GM19455 (cell line): ENCODE measurements around the gene RPL19.
"Not testable (repeated sequence)": the region's sequence is repeated elsewhere in the genome, so short reads cannot be mapped to it uniquely, and the experiment has no call there.

Experiments
- ATAC-seq: cut with Tn5 transposase; IDR thresholded peaks from one replicate; pipeline ENCODE4 v1.9.1; 2021; ENCODE audit not compliant: unreplicated experiment

RPL19 gene

GRCh38 chr17:39200070-39200879, at the start of gene RPL19:
Gene RPL19, plus strand, starts transcription at chr17:39200283. Its CDS starts 62 bp downstream, at chr17:39200345.
- peak; percentile 53 for ATAC-seq

GRCh38 chr17:39150795-39151149, 49.3 kb upstream of the RPL19 start:
- no peak for ATAC-seq

GRCh38 chr17:39151150-39151942, 48.7 kb upstream of the RPL19 start, which contains the start of gene PLXDC1:
Gene PLXDC1, minus strand, starts transcription at chr17:39151637. Its CDS starts 200 bp downstream, at chr17:39151437.
- ATAC-seq, result no peak

DNA sequence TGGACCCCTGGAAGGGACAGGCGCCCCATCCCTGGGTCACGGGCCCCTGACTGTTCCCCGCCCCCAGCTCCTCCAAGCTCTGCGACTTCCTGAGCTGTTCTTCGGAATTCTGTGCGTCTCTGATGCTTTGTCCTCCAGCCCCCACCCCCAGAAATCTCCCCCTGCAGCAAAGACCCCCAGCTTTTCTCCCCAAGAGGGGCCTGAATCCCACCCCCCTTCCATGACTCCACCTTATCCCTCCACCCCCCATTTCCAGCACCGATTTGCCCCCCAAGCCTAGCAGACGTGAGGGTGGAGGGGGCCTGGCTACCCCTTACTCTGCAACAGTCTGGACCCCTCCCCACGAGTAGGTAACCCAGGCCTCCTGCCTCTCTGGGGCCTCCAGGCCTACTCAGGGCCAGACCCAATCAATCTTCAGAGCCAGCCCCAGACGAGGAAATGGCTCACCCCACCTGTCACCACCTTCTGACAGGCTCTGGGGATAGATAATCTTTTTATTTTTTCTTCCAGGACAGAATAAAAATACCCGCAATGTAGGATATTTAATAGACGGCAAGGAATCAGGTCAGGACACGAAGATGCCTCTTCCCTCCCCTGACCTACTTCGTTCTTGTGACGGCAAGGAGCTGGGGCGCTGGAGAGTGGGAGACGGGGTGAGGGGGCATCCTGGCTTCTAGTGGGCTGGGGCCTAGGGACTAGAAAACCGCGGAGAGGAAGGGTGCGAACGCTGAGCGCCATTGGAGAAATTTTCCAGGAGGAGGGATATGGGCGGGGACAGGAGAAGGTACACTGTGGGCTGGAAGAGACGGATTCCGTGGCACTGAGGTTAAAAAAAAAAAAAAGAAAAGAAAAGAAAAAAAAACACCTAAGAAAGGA, 47.9 kb upstream of the RPL19 start:
- no peak for ATAC-seq

DNA sequence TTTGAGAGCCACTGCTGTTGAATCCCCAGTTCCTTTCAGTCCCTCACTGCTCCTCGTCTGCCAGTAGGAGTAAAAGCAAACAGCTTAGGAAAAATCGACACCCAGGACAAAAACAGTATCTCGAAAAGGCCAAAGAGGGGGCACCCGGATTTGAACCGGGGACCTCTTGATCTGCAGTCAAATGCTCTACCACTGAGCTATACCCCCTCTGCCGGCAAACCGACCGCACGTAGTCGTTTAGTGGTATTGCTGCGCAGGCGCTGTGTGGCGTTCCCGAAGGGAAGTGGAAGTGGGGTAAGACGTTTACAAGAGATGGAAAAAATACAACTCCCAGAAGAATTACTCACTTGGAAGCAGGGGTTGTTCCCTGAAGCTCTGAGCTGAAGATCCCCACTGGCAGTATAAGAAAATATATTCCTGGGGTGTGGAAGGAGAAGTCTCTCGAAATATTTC, 46.5 kb upstream of the RPL19 start:
- peak; percentile 40 for ATAC-seq

- no peak for ATAC-seq
Measured at GRCh38 chr17:39155654-39156053, 44.4 kb upstream of the RPL19 start.

DNA sequence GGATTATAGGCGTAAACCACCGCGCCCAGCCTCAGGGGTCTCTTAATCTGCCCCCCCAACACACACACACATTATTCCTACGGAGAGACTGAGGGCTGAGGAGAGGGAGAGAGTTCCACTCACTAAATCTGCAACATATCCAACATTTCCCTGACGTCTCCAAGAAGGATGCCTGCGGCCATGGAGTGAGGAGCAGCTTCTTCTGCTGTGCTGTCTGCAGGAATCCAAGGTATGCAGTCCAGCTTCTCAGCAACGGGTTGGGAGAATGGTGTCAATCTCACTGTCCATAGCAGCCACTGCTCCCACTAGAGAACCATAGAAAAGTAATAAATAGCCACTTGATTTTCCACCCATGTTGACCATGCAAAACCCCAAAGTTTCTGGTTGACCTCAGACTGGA, 43.6 kb upstream of the RPL19 start:
- no peak for ATAC-seq

- ATAC-seq, result no peak
Measured at GRCh38 chr17:39158623-39159022, 41.5 kb upstream of the RPL19 start.

GRCh38 chr17:39161962-39162361, 38.1 kb upstream of the RPL19 start:
- no peak for ATAC-seq

DNA sequence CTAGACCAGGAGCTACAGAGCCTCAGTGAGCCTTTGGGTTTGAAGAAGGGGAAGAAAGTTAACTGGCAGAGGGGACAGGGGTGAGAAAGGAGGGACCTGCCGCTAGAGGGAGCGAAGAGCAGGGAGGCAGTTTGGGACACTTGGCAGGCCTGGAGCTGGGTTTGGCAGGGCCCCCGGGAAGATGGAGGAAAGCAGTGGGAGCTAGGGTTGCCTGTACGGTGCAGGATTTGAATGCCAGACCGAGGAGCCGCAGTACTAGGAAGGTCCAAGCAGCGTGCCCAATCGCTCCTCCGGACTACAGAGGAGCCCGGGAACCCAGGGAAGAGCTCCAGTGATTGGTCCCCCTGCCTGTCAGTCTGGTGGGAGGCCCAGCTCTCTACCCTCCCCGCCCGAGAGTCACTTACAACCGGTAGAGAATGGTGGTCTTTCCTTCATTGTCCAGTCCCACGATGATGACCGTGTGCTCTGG, 35.4 kb upstream of the RPL19 start:
- peak; percentile 80 for ATAC-seq

- no peak for ATAC-seq
Measured at GRCh38 chr17:39165178-39165840, 34.8 kb upstream of the RPL19 start.

DNA sequence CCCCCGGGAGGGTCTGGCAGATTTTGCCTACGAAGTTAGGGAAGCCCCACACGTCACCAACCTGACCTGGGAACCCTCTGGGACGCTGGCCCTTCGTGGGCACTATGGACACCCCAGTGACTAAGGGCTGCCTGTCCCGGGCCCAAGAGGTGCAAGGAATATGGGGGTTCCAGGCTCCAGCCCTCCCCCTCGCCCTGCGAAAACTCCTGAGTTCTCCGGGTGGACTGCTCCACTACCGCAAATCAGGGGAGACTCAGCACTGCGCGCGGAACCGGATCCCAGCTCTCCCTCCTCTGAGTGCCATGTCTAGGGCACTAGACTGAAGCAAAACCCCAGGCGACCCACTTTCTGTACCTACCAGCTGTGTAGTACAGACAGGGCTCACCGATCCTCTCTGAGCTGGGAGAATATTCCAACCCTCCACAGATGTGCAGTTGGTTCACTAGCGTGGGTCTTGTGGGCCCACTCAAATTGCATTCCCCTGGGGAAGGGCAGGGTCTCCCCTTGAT, 34.2 kb upstream of the RPL19 start, which contains the start of gene ARL5C:
Gene ARL5C, minus strand, starts transcription at position 321 of the 509 bp plus-strand sequence. CDS start 401 bp downstream, outside the sequence.
- no peak for ATAC-seq

DNA sequence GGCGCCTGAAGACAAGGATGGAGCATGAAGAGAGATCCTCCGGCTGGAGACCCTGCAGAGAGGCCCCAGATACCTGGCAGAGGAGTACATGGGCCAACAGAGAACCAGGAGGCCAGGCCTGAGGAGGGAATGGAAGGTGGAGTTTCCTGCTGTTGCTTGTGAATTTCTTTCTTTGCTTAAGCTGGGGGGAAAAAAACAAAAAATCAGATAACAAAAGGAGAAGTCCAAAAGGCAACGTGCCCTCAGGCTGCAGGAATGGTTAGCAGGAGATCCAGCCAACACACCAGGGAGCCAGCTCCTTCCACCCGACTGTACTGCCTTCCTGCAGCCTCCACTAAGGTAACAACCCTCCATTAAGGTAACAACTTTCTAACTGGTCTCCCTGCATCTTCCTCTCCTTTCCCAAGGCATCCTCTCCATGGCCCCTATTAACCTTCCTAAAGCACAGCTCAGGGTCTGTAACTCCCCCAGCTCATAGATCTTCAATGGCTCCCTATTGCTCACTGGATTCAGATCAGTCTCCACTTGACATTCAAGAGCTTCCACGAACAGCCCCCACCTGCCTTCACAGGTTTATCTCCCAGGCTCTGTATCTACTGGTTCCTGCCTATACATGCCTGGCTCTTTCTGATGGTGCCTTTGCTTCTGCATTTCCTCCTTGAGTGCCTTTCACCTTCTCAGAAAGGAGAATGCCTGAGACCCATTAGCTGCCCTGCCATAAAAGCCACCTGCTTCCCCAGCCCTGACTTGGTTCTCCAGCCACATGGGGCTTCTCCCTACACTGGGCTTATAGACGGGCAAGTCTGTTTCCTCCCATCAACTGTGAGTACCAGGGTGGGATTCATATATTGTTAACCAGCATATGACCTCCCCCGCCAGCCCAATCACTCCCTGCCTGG, 33.4 kb upstream of the RPL19 start:
- no peak for ATAC-seq

GRCh38 chr17:39167476-39167875, 32.6 kb upstream of the RPL19 start:
- ATAC-seq, result no peak

DNA sequence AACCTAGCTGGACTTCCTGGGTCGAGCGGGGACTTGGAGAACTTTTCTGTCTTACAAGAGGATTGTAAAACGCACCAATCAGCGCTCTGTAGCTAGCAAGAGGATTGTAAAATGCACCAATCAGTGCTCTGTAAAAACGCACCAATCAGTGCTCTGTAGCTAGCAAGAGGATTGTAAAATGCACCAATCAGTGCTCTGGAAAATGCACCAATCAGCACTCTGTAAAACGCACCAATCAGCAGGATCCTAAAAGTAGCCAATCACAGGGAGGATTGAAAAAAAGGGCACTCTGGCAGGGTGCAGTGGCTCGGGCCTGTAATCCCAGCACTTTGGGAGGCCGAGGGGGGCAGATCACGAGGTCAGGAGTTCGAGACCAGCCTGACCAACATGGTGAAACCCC, 31.6 kb upstream of the RPL19 start:
- ATAC-seq, result not testable (repeated sequence)

DNA sequence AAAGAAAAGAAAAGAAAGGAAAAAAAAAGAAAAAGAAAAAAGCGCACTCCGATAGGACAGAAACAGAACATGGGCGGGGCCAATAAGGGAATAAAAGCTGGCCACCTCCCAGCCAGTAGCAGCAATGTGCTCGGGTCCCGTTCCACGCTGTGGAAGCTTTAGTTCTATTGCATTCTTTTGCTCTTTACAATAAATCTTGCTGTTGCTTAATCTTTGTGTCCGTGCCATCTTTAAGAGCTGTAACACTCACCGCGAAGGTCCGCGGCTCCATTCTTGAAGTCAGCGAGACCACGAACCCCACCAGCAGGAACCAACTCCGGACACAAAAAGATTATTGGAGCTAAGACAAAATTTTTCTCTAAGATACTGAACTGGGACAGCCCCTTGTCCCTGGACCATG, 31.0 kb upstream of the RPL19 start:
- no peak for ATAC-seq

GRCh38 chr17:39169518-39169917, 30.6 kb upstream of the RPL19 start:
- ATAC-seq, result no peak

DNA sequence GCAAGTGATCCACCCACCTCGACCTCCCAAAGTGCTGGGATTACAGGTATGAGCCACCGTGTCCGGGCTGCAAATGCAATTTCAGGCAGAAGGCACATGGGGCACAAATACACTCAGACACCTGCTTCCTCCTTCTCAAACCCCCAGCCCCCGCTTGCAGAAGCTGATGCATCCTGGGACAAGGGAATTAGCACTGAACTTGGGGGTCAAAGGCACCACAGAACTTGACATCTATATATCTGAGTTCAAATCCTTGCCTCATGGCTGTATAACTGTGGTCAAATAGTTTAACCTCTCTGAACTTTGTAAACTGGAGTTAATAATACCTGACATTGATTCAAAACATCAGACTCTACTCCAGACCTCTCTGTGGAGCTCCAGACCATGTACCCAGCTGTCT, 30.0 kb upstream of the RPL19 start:
- no peak for ATAC-seq

DNA sequence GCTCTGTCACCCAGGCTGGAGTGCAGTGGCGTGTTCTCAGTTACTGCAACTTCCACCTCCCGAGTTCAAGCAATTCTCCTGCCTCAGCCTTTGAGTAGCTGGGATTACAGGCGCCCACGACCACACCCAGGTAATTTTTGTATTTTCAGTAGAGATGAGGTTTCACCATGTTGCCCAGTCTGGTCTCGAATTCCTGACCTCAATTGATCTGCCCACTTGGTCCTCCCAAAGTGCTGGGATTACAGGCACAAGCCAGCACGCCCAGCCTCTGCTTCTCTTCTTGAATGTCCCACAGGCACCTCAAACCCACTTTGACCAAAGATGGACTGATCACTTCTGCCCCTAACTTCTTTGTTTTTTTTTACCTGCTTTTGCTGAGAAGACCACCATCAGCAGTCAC, 29.5 kb upstream of the RPL19 start:
- ATAC-seq, result no peak
